IMR-90 (cell line): Measurements from ENCODE around the gene SYNGR1. TPM values are rescaled to one million over a fixed set of nuclear protein-coding genes. Genes with fewer than 3 reads are reported as not detected.

ENCODE experiments used
- ATAC-seq: fragments of 200-7000 bp; cut with Tn5 transposase; 2 replicates; pipeline ENCODE4 v1.9.1; 2020; ENCODE audit warnings: low read depth, mild to moderate bottlenecking, moderate library complexity
- BruUV-seq: library from RNA; stranded (reverse); fragments of 400-500 nt; replicated peaks from 2 replicates; lab custom pipeline; 2021; lab: Mats Ljungman, UMichigan
- CTCF ChIA-PET: fragments of 300-600 bp; formaldehyde crosslinking; extraction: SDS; loops from one replicate; lab custom pipeline; 2021; ENCODE audit warnings: antibody characterized with exemption; lab: Yijun Ruan, JAX
- POLR2A ChIA-PET: fragments of 300-600 bp; sonication (Branson Sonifier 250); formaldehyde crosslinking; loops from one replicate; lab custom pipeline; 2022; ENCODE audit warnings: antibody characterized with exemption; ENCODE audit not compliant: unreplicated experiment; lab: Charles Lee
- DNase-seq: peaks from one replicate; pipeline ENCODE4 v3.0.0; 2013
- H2AFZ ChIP-seq: replicated peaks from 2 replicates; pipeline ENCODE3; 2013; ENCODE audit warnings: low read length, mild to moderate bottlenecking; ENCODE audit not compliant: poor library complexity
- H2AK5ac ChIP-seq: 2 replicates; pipeline ENCODE4 v1.6.1; 2013; ENCODE audit warnings: low read depth, low read length, inconsistent platforms
- H2AK9ac ChIP-seq: replicated peaks from 2 replicates; pipeline ENCODE3; 2013; ENCODE audit warnings: mild to moderate bottlenecking, low read depth, low read length, moderate library complexity; ENCODE audit not compliant: poor library complexity
- H2BK120ac ChIP-seq: 2 replicates; pipeline ENCODE4 v1.6.1; 2013; ENCODE audit warnings: low read depth, low read length, inconsistent platforms
- H2BK15ac ChIP-seq: 3 replicates; pipeline ENCODE4 v1.6.1; 2013; ENCODE audit warnings: low read depth, low read length, inconsistent platforms
- H2BK20ac ChIP-seq: 2 replicates; pipeline ENCODE4 v1.6.1; 2013; ENCODE audit warnings: low read depth, mild to moderate bottlenecking, inconsistent platforms, low read length, moderate library complexity
- H2BK5ac ChIP-seq: 2 replicates; pipeline ENCODE4 v1.6.1; 2013; ENCODE audit warnings: mild to moderate bottlenecking, low read depth, low read length, inconsistent platforms; ENCODE audit not compliant: poor library complexity, severe bottlenecking
- H3K14ac ChIP-seq: replicated peaks from 2 replicates; pipeline ENCODE4 v1.6.1; 2013; ENCODE audit warnings: low read depth, low read length, inconsistent platforms
- H3K18ac ChIP-seq: 2 replicates; pipeline ENCODE4 v1.6.1; 2013; ENCODE audit warnings: low read depth, low read length, control low read depth
- H3K23ac ChIP-seq: 2 replicates; pipeline ENCODE4 v1.6.1; 2013; ENCODE audit warnings: low read depth, low read length, inconsistent platforms
- H3K27ac ChIP-seq: 2 replicates; pipeline ENCODE4 v1.5.1; 2013; ENCODE audit warnings: mild to moderate bottlenecking, control low read depth, low read length; ENCODE audit not compliant: insufficient read depth
- H3K27me3 ChIP-seq: 2 replicates; pipeline ENCODE4 v1.6.1; 2013; ENCODE audit warnings: low read length; ENCODE audit not compliant: control insufficient read depth, insufficient read depth
- H3K36me3 ChIP-seq: 2 replicates; pipeline ENCODE4 v1.6.1; 2013; ENCODE audit warnings: low read length, mixed read lengths; ENCODE audit not compliant: control insufficient read depth, insufficient read depth
- H3K4ac ChIP-seq: 2 replicates; pipeline ENCODE4 v1.6.1; 2013; ENCODE audit warnings: low read depth, low read length, inconsistent platforms
- H3K4me1 ChIP-seq: 2 replicates; pipeline ENCODE4 v1.6.1; 2013; ENCODE audit warnings: low read length, mixed read lengths; ENCODE audit not compliant: control insufficient read depth, insufficient read depth
- H3K4me2 ChIP-seq: 2 replicates; pipeline ENCODE4 v1.6.1; 2013; ENCODE audit warnings: low read depth, mild to moderate bottlenecking, control low read depth, low read length, moderate library complexity
- H3K4me3 ChIP-seq: 2 replicates; pipeline ENCODE4 v1.5.1; 2013; ENCODE audit warnings: low read depth, mild to moderate bottlenecking, control low read depth, low read length, moderate library complexity; ENCODE audit not compliant: insufficient read depth
- H3K56ac ChIP-seq: 2 replicates; pipeline ENCODE4 v1.6.1; 2013; ENCODE audit warnings: low read length, inconsistent platforms; ENCODE audit not compliant: insufficient read depth; ENCODE audit errors: extremely low read depth
- H3K79me1 ChIP-seq, 2 experiments: 2 replicates each; pipeline ENCODE4 v1.6.1; 2013; ENCODE audit warnings: low read length in 2 of 2, inconsistent platforms in 1 of 2, low read depth in 1 of 2
- H3K9ac ChIP-seq: 2 replicates; pipeline ENCODE4 v1.6.1; 2013; ENCODE audit warnings: low read depth, low read length, control low read depth
- H3K9me1 ChIP-seq: 2 replicates; pipeline ENCODE4 v1.6.1; 2013; ENCODE audit warnings: low read length, inconsistent platforms; ENCODE audit not compliant: insufficient read depth
- H3K9me3 ChIP-seq: 2 replicates; pipeline ENCODE4 v1.6.1; 2013; ENCODE audit warnings: low read length; ENCODE audit not compliant: control insufficient read depth, insufficient read depth
- H4K20me1 ChIP-seq: 2 replicates; pipeline ENCODE4 v1.6.1; 2013; ENCODE audit warnings: low read length, inconsistent platforms; ENCODE audit not compliant: insufficient read depth
- H4K5ac ChIP-seq: 2 replicates; pipeline ENCODE4 v1.6.1; 2013; ENCODE audit warnings: mild to moderate bottlenecking, low read depth, low read length, control low read depth
- H4K8ac ChIP-seq, 2 experiments: 2 replicates each; pipeline ENCODE4 v1.6.1; 2013; ENCODE audit warnings: low read depth in 2 of 2, low read length in 2 of 2, control low read depth in 1 of 2, inconsistent platforms in 1 of 2
- H4K91ac ChIP-seq: 2 replicates; pipeline ENCODE4 v1.6.1; 2013; ENCODE audit warnings: low read depth, low read length, inconsistent platforms; ENCODE audit not compliant: insufficient read depth
- BHLHE40 ChIP-seq: fragments of 150-350 bp; IDR thresholded peaks from 2 replicates; pipeline ENCODE4 v1.6.1; 2016; ENCODE audit warnings: mild to moderate bottlenecking, low read depth, low read length
- CEBPB ChIP-seq: IDR thresholded peaks from 2 replicates; pipeline ENCODE4 v1.6.1; 2012; ENCODE audit warnings: low read depth, low read length, improper control_type of control experiment
- CHD1 ChIP-seq: IDR thresholded peaks from 2 replicates; pipeline ENCODE4 v1.6.1; 2012; ENCODE audit warnings: low read depth, low read length, improper control_type of control experiment
- FOS ChIP-seq: fragments of 150-350 bp; IDR thresholded peaks from 2 replicates; pipeline ENCODE4 v1.6.1; 2016; ENCODE audit warnings: low read depth, low read length
- MAFK ChIP-seq: IDR thresholded peaks from 2 replicates; pipeline ENCODE4 v1.6.1; 2012; ENCODE audit warnings: low read depth, low read length, improper control_type of control experiment
- MAZ ChIP-seq: IDR thresholded peaks from 2 replicates; pipeline ENCODE4 v1.6.1; 2012; ENCODE audit warnings: low read depth, mild to moderate bottlenecking, low read length, improper control_type of control experiment, moderate library complexity, borderline replicate concordance
- MXI1 ChIP-seq: IDR thresholded peaks from 2 replicates; pipeline ENCODE4 v1.6.1; 2012; ENCODE audit warnings: low read depth, mild to moderate bottlenecking, low read length, moderate library complexity, borderline replicate concordance
- NFE2L2 ChIP-seq: fragments of 150-350 bp; IDR thresholded peaks from 2 replicates; pipeline ENCODE4 v1.6.1; 2016; ENCODE audit warnings: low read depth, mild to moderate bottlenecking, low read length
- POLR2A ChIP-seq: IDR thresholded peaks from 2 replicates; pipeline ENCODE4 v1.6.1; 2012; ENCODE audit warnings: mild to moderate bottlenecking, low read depth, low read length
- RAD21 ChIP-seq: IDR thresholded peaks from 2 replicates; pipeline ENCODE4 v1.6.1; 2012; ENCODE audit warnings: low read length, improper control_type of control experiment
- RCOR1 ChIP-seq: IDR thresholded peaks from 2 replicates; pipeline ENCODE4 v1.6.1; 2012; ENCODE audit warnings: mild to moderate bottlenecking, low read length, improper control_type of control experiment; ENCODE audit not compliant: insufficient replicate concordance
- RFX5 ChIP-seq: IDR thresholded peaks from 2 replicates; pipeline ENCODE4 v1.8.0; 2012; ENCODE audit warnings: low read depth, mild to moderate bottlenecking, low read length, moderate library complexity
- SMC3 ChIP-seq: fragments of 150-350 bp; IDR thresholded peaks from 2 replicates; pipeline ENCODE4 v1.6.1; 2016; ENCODE audit warnings: low read depth, mild to moderate bottlenecking, antibody characterized with exemption, low read length, moderate library complexity
- WGBS, 2 experiments: methylation state at CpG; one replicate each; pipeline versions ENCODE4 v1.1.5 to v1.1.7; 2013; ENCODE audit warnings: missing lambda C conversion rate in 2 of 2; ENCODE audit not compliant: insufficient read length in 1 of 2; ENCODE audit errors: extremely low coverage in 2 of 2; 5-methylcytosine and 5-hydroxymethylcytosine counted together
- dilution Hi-C: fragments of 300-500 bp; cut with HindIII; formaldehyde crosslinking; loops from one replicate; pipeline ENCODE4 v1.14.3; 2018; ENCODE audit warnings: low sequenced_read_pairs; ENCODE audit not compliant: unreplicated experiment
- in situ Hi-C: fragments of 300-500 bp; cut with MboI; formaldehyde crosslinking; loops from 3 replicates; pipeline ENCODE4 v1.14.3; 2019; ENCODE audit warnings: low sequenced_read_pairs, inconsistent platforms, mixed read lengths
- intact Hi-C: fragments of 100-400 bp; cut with micrococcal nuclease; formaldehyde crosslinking; loops from 2 replicates; pipeline ENCODE4 v1.10.0; 2022
- polyA plus RNA-seq, 3 experiments: library from polyadenylated mRNA; depleted of rRNA; stranded (reverse); fragments of >200 nt; gene quantifications; 2 replicates each; pipeline ENCODE4 v1.2.3, GENCODE V29; 2012; ENCODE audit warnings: low replicate concordance in 1 of 3
- total RNA-seq: library from RNA; depleted of rRNA; stranded (reverse); fragments of >200 nt; gene quantifications from 2 replicates; pipeline ENCODE4 v1.2.3, GENCODE V29; 2012
- TF ChIP-seq, protein P1 (sequence below): fragments of 150-350 bp; IDR thresholded peaks from 2 replicates; pipeline ENCODE4 v1.6.1; 2017; ENCODE audit warnings: mild to moderate bottlenecking, antibody characterized with exemption, low read length, low read depth
- TF ChIP-seq, protein P2 (sequence below): fragments of 150-350 bp; IDR thresholded peaks from 2 replicates; pipeline ENCODE4 v1.6.1; 2016; ENCODE audit warnings: low read depth, mild to moderate bottlenecking, low read length, moderate library complexity, borderline replicate concordance
- TF ChIP-seq, protein P3 (sequence below): conservative IDR thresholded peaks from 2 replicates; pipeline ENCODE4 v1.5.1; 2012; ENCODE audit warnings: mild to moderate bottlenecking, low read depth, low read length, improper control_type of control experiment

Gene SYNGR1
- total and polyA plus RNA-seq, 2 of the 4 experiments (the other 2 are of a cell fraction): 6.3 to 81.5 TPM

GRCh38 chr22:39362932-39363331 is 13.1 kb downstream of the SYNGR1 start:
- POLR2A ChIA-PET: no interaction called here

More at GRCh38 chr22:39362932-39363331, 13.1 kb downstream of the SYNGR1 start:
- in situ Hi-C loops (no loop called here), intact Hi-C loops (no loop called here), dilution Hi-C loops (no loop called here)
- Histone ChIP-seq H3K23ac (no peak overlapping the region), H2AFZ (no peak overlapping the region), H2BK5ac (no peak overlapping the region), H3K56ac (no peak overlapping the region), H3K4me2 (no peak overlapping the region), H4K20me1 (peaks cover 16% of the 10 kb centered on the region), H2AK9ac (no peak overlapping the region), H2BK120ac (no peak overlapping the region), H3K9ac (no peak overlapping the region), H4K5ac (no peak overlapping the region), H3K4me1 (peaks cover 8% of the 10 kb centered on the region; the same call in 1 of the 2 replicates), H3K4me3 (no peak overlapping the region), H2BK15ac (no peak overlapping the region), H2AK5ac (no peak overlapping the region), H4K91ac (no peak overlapping the region), H3K36me3 (peaks cover 6% of the 10 kb centered on the region), H4K8ac (no peak overlapping the region), H3K4ac (no peak overlapping the region), H3K27me3 (no peaks in the 10 kb centered on the region), H3K79me1 (peaks cover 0 to 21% of the 10 kb centered on the region in 2 experiments; a peak in 3 of 4 replicates), H3K14ac (no peak overlapping the region), H3K27ac (no peak overlapping the region), H3K9me1 (peaks cover 4% of the 10 kb centered on the region; the same call in 1 of the 2 replicates), H3K9me3 (no peaks in the 10 kb centered on the region), H3K18ac (no peak overlapping the region), H2BK20ac (no peak overlapping the region)
- BruUV-seq: no TSS peak
- CTCF ChIA-PET: no interaction called here
- no peak for ATAC-seq
- no peak for TF ChIP-seq NFE2L2
- TF ChIP-seq MXI1: no peak
- TF ChIP-seq MAFK: no peak
- no peak for TF ChIP-seq BHLHE40
- TF ChIP-seq RAD21: no peak
- no peak for TF ChIP-seq MAZ
- TF ChIP-seq RFX5: no peak
- TF ChIP-seq, protein P1, sequence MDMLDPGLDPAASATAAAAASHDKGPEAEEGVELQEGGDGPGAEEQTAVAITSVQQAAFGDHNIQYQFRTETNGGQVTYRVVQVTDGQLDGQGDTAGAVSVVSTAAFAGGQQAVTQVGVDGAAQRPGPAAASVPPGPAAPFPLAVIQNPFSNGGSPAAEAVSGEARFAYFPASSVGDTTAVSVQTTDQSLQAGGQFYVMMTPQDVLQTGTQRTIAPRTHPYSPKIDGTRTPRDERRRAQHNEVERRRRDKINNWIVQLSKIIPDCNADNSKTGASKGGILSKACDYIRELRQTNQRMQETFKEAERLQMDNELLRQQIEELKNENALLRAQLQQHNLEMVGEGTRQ: no peak
- TF ChIP-seq, protein P2, sequence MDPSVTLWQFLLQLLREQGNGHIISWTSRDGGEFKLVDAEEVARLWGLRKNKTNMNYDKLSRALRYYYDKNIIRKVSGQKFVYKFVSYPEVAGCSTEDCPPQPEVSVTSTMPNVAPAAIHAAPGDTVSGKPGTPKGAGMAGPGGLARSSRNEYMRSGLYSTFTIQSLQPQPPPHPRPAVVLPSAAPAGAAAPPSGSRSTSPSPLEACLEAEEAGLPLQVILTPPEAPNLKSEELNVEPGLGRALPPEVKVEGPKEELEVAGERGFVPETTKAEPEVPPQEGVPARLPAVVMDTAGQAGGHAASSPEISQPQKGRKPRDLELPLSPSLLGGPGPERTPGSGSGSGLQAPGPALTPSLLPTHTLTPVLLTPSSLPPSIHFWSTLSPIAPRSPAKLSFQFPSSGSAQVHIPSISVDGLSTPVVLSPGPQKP: no peak
- TF ChIP-seq FOS: no peak
- no peak for TF ChIP-seq POLR2A
- TF ChIP-seq SMC3: no peak
- TF ChIP-seq, protein P3, sequence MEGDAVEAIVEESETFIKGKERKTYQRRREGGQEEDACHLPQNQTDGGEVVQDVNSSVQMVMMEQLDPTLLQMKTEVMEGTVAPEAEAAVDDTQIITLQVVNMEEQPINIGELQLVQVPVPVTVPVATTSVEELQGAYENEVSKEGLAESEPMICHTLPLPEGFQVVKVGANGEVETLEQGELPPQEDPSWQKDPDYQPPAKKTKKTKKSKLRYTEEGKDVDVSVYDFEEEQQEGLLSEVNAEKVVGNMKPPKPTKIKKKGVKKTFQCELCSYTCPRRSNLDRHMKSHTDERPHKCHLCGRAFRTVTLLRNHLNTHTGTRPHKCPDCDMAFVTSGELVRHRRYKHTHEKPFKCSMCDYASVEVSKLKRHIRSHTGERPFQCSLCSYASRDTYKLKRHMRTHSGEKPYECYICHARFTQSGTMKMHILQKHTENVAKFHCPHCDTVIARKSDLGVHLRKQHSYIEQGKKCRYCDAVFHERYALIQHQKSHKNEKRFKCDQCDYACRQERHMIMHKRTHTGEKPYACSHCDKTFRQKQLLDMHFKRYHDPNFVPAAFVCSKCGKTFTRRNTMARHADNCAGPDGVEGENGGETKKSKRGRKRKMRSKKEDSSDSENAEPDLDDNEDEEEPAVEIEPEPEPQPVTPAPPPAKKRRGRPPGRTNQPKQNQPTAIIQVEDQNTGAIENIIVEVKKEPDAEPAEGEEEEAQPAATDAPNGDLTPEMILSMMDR: no peak
- TF ChIP-seq RCOR1: no peak
- no peak for TF ChIP-seq CEBPB
- TF ChIP-seq CHD1: no peak
- no CpG with 5 or more reads among the region's 4 CpGs for WGBS, 2 experiments
- no peak for DNase-seq
